Keratinocyte (primary cell): ENCODE measurements around the gene CHID1.

Experiments used
- EZH2 ChIP-seq: IDR thresholded peaks from one replicate; pipeline ENCODE4 v1.6.1; 2012; ENCODE audit warnings: inconsistent platforms, mild to moderate bottlenecking, low read length, moderate library complexity
- TF ChIP-seq, protein P1 (sequence below), 3 experiments: IDR thresholded peaks in 1 of 3; conservative IDR thresholded peaks in 1 of 3; optimal IDR thresholded peaks in 1 of 3; 2 replicates in 2 of 3; 3 replicates in 1 of 3; pipeline versions ENCODE3 to v1.5.1; 2011; ENCODE audit warnings: low read length in 3 of 3, mild to moderate bottlenecking in 3 of 3, moderate library complexity in 2 of 3, control low read depth in 1 of 3, inconsistent platforms in 1 of 3; ENCODE audit not compliant: insufficient read depth in 2 of 3; ENCODE audit errors: extremely low read depth in 1 of 3

DNA sequence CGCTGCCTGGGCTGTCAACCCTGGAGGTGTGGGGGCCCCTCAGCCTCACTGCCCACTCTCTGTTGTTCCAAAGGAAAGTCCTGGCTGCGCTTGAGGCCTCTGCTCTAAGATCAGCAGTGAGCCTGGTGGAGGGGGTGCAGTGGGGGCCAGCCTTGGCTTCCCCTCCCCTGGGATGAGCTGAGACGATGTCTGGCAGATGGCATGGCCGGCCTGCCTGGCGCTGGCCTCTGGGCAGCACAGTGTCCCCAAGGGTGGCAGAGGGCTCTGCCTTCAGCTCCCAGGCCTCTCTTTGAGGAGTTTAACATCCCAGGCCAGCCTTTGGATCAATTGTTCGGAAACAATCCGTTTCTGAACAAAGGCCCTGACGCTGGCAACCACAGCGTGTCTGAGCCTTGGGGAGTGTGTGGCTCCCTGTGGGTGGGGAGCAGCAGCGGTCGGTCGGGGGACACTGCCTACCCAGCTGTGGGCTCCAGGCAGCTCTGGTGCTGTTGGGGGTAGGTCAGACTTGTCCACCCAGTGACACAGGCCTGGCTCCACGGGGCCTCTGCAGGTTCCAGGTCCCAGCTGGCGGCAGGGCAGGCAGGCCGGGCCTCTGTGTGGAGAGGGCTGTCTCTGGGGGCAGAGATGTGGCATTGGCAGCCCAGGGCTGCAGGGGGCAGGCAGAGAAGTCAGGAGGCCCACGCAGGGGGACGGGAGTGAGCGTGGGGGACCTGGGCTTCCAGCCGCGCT, 55.8 kb downstream of the CHID1 start:
- no peak for TF ChIP-seq EZH2
- TF ChIP-seq, protein P1, sequence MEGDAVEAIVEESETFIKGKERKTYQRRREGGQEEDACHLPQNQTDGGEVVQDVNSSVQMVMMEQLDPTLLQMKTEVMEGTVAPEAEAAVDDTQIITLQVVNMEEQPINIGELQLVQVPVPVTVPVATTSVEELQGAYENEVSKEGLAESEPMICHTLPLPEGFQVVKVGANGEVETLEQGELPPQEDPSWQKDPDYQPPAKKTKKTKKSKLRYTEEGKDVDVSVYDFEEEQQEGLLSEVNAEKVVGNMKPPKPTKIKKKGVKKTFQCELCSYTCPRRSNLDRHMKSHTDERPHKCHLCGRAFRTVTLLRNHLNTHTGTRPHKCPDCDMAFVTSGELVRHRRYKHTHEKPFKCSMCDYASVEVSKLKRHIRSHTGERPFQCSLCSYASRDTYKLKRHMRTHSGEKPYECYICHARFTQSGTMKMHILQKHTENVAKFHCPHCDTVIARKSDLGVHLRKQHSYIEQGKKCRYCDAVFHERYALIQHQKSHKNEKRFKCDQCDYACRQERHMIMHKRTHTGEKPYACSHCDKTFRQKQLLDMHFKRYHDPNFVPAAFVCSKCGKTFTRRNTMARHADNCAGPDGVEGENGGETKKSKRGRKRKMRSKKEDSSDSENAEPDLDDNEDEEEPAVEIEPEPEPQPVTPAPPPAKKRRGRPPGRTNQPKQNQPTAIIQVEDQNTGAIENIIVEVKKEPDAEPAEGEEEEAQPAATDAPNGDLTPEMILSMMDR (optimal IDR thresholded peaks at IDR 0.05 in 1 of 3, IDR thresholded peaks at IDR 0.05 in 1 of 3, conservative IDR thresholded peaks at IDR 0.05 in 1 of 3; ENCODE audit: extremely low read depth in 1 of 3, insufficient read depth in 2 of 3, low read length in 3 of 3) = no peak
